ENCODE results near the gene ZG16B. TPM values are rescaled to one million over a fixed set of nuclear protein-coding genes. Genes with fewer than 3 reads are reported as not detected.

ZG16B gene
- total RNA-seq, 2 experiments from 2014 or later: 0.22 to 0.64 TPM

- no peak for DNase-seq
- CTCF ChIA-PET: interaction anchor here (0.8 kb wide), 1 partner anchor 27 kb away, joined by 4 read pairs; no protein-coding TSS in a partner anchor
- Mint-ChIP-seq H3K4me1 (ENCODE audit: low read depth) (no peaks in the 10 kb centered on the region), H3K27ac (no peak overlapping the region), H3K9me3 (no peaks in the 10 kb centered on the region), H3K36me3 (ENCODE audit: low read depth) (no peaks in the 10 kb centered on the region), H3K27me3 (ENCODE audit: low read depth) (peaks cover 14% of the 10 kb centered on the region), H3K4me3 (no peak overlapping the region)
- intact Hi-C loops (cut with micrococcal nuclease): no loop called here
Measured at GRCh38 chr16:2811703-2812471, 18.2 kb upstream of the ZG16B start.

GRCh38 chr16:2813771-2814221, 16.3 kb upstream of the ZG16B start:
- DNase-seq: no peak
- Mint-ChIP-seq H3K27ac (no peak overlapping the region), H3K27me3 (ENCODE audit: low read depth) (peaks cover 10% of the 10 kb centered on the region), H3K4me1 (ENCODE audit: low read depth) (no peaks in the 10 kb centered on the region), H3K36me3 (ENCODE audit: low read depth) (no peaks in the 10 kb centered on the region), H3K9me3 (no peaks in the 10 kb centered on the region), H3K4me3 (no peak overlapping the region)
- intact Hi-C loops (cut with micrococcal nuclease): no loop called here
- CTCF ChIA-PET: interaction anchor here (0.9 to 1.2 kb wide), 2 partner anchors 10 to 25 kb away, joined by 3 to 4 read pairs; no protein-coding TSS in a partner anchor

- CTCF ChIA-PET: interaction anchor here (0.9 to 1.2 kb wide), 2 partner anchors 9 to 24 kb away, joined by 3 to 4 read pairs; no protein-coding TSS in a partner anchor
- Mint-ChIP-seq H3K9me3 (no peaks in the 10 kb centered on the region), H3K27ac (no peak overlapping the region), H3K27me3 (ENCODE audit: low read depth) (peaks cover 6% of the 10 kb centered on the region), H3K4me1 (ENCODE audit: low read depth) (no peaks in the 10 kb centered on the region), H3K4me3 (no peak overlapping the region), H3K36me3 (ENCODE audit: low read depth) (no peaks in the 10 kb centered on the region)
- no peak for DNase-seq
- intact Hi-C loops (cut with micrococcal nuclease): no loop called here
Measured at GRCh38 chr16:2814551-2815298, 15.4 kb upstream of the ZG16B start.

- CTCF ChIA-PET: no interaction called here
- peaks cover 3% of the 10 kb centered on the region for H3K27me3 Mint-ChIP-seq (ENCODE audit: low read depth)
- no peak for DNase-seq
- intact Hi-C loops (cut with micrococcal nuclease): no loop called here
- H3K4me1 Mint-ChIP-seq (ENCODE audit: low read depth): no peaks in the 10 kb centered on the region
- no peak overlapping the region for H3K4me3 Mint-ChIP-seq
- no peak overlapping the region for H3K27ac Mint-ChIP-seq
- no peaks in the 10 kb centered on the region for H3K36me3 Mint-ChIP-seq (ENCODE audit: low read depth)
- H3K9me3 Mint-ChIP-seq: no peaks in the 10 kb centered on the region
Measured at GRCh38 chr16:2815299-2815771, 14.8 kb upstream of the ZG16B start.

GRCh38 chr16:2816751-2817339, 13.3 kb upstream of the ZG16B start, which contains the start of gene PRSS21:
PRSS21 (plus strand) TSS chr16:2817237; CDS start chr16:2817269, 32 bp downstream.
- H3K4me3 Mint-ChIP-seq: peak within 1 kb of the TSS; percentile 36
- H3K36me3 Mint-ChIP-seq (ENCODE audit: low read depth): no peaks in the 10 kb centered on the region
- H3K27me3 Mint-ChIP-seq (ENCODE audit: low read depth): no peaks in the 10 kb centered on the region
- no peak within 1 kb of the TSS for H3K27ac Mint-ChIP-seq
- H3K4me1 Mint-ChIP-seq (ENCODE audit: low read depth): no peaks in the 10 kb centered on the region
- CTCF ChIA-PET: no interaction called here
- H3K9me3 Mint-ChIP-seq: no peaks in the 10 kb centered on the region
- intact Hi-C loops (cut with micrococcal nuclease): no loop called here
- DNase-seq: no peak

GRCh38 chr16:2817340-2818271, 12.5 kb upstream of the ZG16B start:
- intact Hi-C loops (cut with micrococcal nuclease): no loop called here
- CTCF ChIA-PET: no interaction called here
- Mint-ChIP-seq H3K9me3 (no peaks in the 10 kb centered on the region), H3K36me3 (ENCODE audit: low read depth) (no peaks in the 10 kb centered on the region), H3K27ac (no peak overlapping the region), H3K27me3 (ENCODE audit: low read depth) (no peaks in the 10 kb centered on the region), H3K4me1 (ENCODE audit: low read depth) (no peaks in the 10 kb centered on the region), H3K4me3 (peak overlapping the region; percentile 36)
- DNase-seq: no peak

GRCh38 chr16:2818272-2818876, 11.7 kb upstream of the ZG16B start:
- no peaks in the 10 kb centered on the region for H3K27me3 Mint-ChIP-seq (ENCODE audit: low read depth)
- no peak for DNase-seq
- no peaks in the 10 kb centered on the region for H3K4me1 Mint-ChIP-seq (ENCODE audit: low read depth)
- no peak overlapping the region for H3K4me3 Mint-ChIP-seq
- no peaks in the 10 kb centered on the region for H3K36me3 Mint-ChIP-seq (ENCODE audit: low read depth)
- no peaks in the 10 kb centered on the region for H3K9me3 Mint-ChIP-seq
- CTCF ChIA-PET: no interaction called here
- no peak overlapping the region for H3K27ac Mint-ChIP-seq
- intact Hi-C loops (cut with micrococcal nuclease): no loop called here

GRCh38 chr16:2819179-2819938, 10.7 kb upstream of the ZG16B start:
- no peaks in the 10 kb centered on the region for H3K4me1 Mint-ChIP-seq (ENCODE audit: low read depth)
- CTCF ChIA-PET: no interaction called here
- H3K36me3 Mint-ChIP-seq (ENCODE audit: low read depth): no peaks in the 10 kb centered on the region
- no peak for DNase-seq
- H3K27ac Mint-ChIP-seq: no peak overlapping the region
- H3K4me3 Mint-ChIP-seq: no peak overlapping the region
- intact Hi-C loops (cut with micrococcal nuclease): no loop called here
- H3K9me3 Mint-ChIP-seq: no peaks in the 10 kb centered on the region
- no peaks in the 10 kb centered on the region for H3K27me3 Mint-ChIP-seq (ENCODE audit: low read depth)

GRCh38 chr16:2819939-2820835, 9.9 kb upstream of the ZG16B start:
- Mint-ChIP-seq H3K36me3 (ENCODE audit: low read depth) (no peaks in the 10 kb centered on the region), H3K9me3 (no peaks in the 10 kb centered on the region), H3K27ac (no peak overlapping the region), H3K4me3 (no peak overlapping the region), H3K4me1 (ENCODE audit: low read depth) (no peaks in the 10 kb centered on the region), H3K27me3 (ENCODE audit: low read depth) (no peaks in the 10 kb centered on the region)
- no peak for DNase-seq
- CTCF ChIA-PET: no interaction called here
- intact Hi-C loops (cut with micrococcal nuclease): no loop called here

GRCh38 chr16:2820836-2821486, 9.1 kb upstream of the ZG16B start:
- no peak overlapping the region for H3K4me3 Mint-ChIP-seq
- H3K9me3 Mint-ChIP-seq: no peaks in the 10 kb centered on the region
- no peak overlapping the region for H3K27ac Mint-ChIP-seq
- H3K36me3 Mint-ChIP-seq (ENCODE audit: low read depth): no peaks in the 10 kb centered on the region
- intact Hi-C loops (cut with micrococcal nuclease): no loop called here
- CTCF ChIA-PET: no interaction called here
- H3K4me1 Mint-ChIP-seq (ENCODE audit: low read depth): no peaks in the 10 kb centered on the region
- DNase-seq: no peak
- H3K27me3 Mint-ChIP-seq (ENCODE audit: low read depth): no peaks in the 10 kb centered on the region
